HL-60 (cell line): ENCODE results near the gene METTL9.
"Not testable (repeated sequence)": the region's sequence is repeated elsewhere in the genome, so short reads cannot be mapped to it uniquely, and the experiment has no call there.

Source experiments
- DNase-seq, 2 experiments: peaks; one replicate each; pipeline ENCODE4 v3.0.0-alpha.2; 2010 to 2020; ENCODE audit warnings: low read depth in 1 of 2, low spot score in 1 of 2
- H3K27ac ChIP-seq: fragments of 250-450 bp; sonication (Bioruptor Pico); replicated peaks from 2 replicates; pipeline ENCODE4 v1.5.1; 2020; ENCODE audit warnings: mild to moderate bottlenecking, moderate library complexity
- H3K27me3 ChIP-seq: fragments of 250-450 bp; sonication (Bioruptor Pico); 2 replicates; pipeline ENCODE4 v1.5.1; 2021; ENCODE audit warnings: mild to moderate bottlenecking, moderate library complexity; ENCODE audit not compliant: insufficient read depth, poor library complexity, severe bottlenecking
- H3K4me3 ChIP-seq: replicated peaks from 2 replicates; pipeline ENCODE4 v1.5.1; 2011; ENCODE audit warnings: mild to moderate bottlenecking, control low read depth, low read length; ENCODE audit not compliant: insufficient read depth
- CTCF ChIP-seq: IDR thresholded peaks from one replicate; pipeline ENCODE4 v1.5.1; 2011; ENCODE audit warnings: low read length, control low read depth, inconsistent platforms; ENCODE audit not compliant: insufficient read depth
- GABPA ChIP-seq: IDR thresholded peaks from 2 replicates; pipeline ENCODE4 v1.6.1; 2012; ENCODE audit warnings: low read depth
- POLR2AphosphoS5 ChIP-seq: IDR thresholded peaks from 2 replicates; pipeline ENCODE4 v1.6.1; 2012; ENCODE audit warnings: low read depth
- REST ChIP-seq: IDR thresholded peaks from 2 replicates; pipeline ENCODE4 v1.6.1; 2012; ENCODE audit warnings: low read depth; ENCODE audit not compliant: insufficient replicate concordance
- SPI1 ChIP-seq: IDR thresholded peaks from 2 replicates; pipeline ENCODE4 v1.6.1; 2012; ENCODE audit warnings: low read depth, mild to moderate bottlenecking, borderline replicate concordance

Gene METTL9

GRCh38 chr16:21647562-21648164 lies 48.3 kb downstream of the METTL9 start:
- Histone ChIP-seq H3K27ac (no peak overlapping the region), H3K4me3 (no peak overlapping the region), H3K27me3 (no peaks in the 10 kb centered on the region)
- DNase-seq = no peak
- no peak for TF ChIP-seq REST
- no peak for TF ChIP-seq GABPA
- no peak for TF ChIP-seq SPI1
- no peak for TF ChIP-seq POLR2AphosphoS5
- no peak for TF ChIP-seq CTCF

GRCh38 chr16:21649826-21650406 lies 50.5 kb downstream of the METTL9 start:
- H3K4me3 ChIP-seq, DNase-seq, H3K27me3 ChIP-seq, H3K27ac ChIP-seq: not testable (repeated sequence)

- Histone ChIP-seq H3K4me3 (no peak overlapping the region), H3K27me3 (no peaks in the 10 kb centered on the region), H3K27ac (peak overlapping the region; percentile 33)
- peak; percentile 72 to 88 for DNase-seq
- TF ChIP-seq CTCF (no peak), POLR2AphosphoS5 (peak; percentile 74), GABPA (no peak), SPI1 (peak; percentile 75; the same call in 1 of the 2 replicates), REST (no peak)
Measured at GRCh38 chr16:21650521-21650920, 51.1 kb downstream of the METTL9 start.

- DNase-seq = no peak
Measured at GRCh38 chr16:21651515-21651914, 52.1 kb downstream of the METTL9 start.

More at GRCh38 chr16:21651515-21651914, 52.1 kb downstream of the METTL9 start:
- Histone ChIP-seq H3K27me3 (no peaks in the 10 kb centered on the region), H3K4me3 (peak overlapping the region; percentile 40), H3K27ac (no peak overlapping the region)
- no peak for TF ChIP-seq REST
- TF ChIP-seq POLR2AphosphoS5 = no peak
- TF ChIP-seq GABPA = no peak
- no peak for TF ChIP-seq CTCF
- TF ChIP-seq SPI1 = no peak
